Measurements from ENCODE around the gene KDM4C. TPM values are rescaled to one million over a fixed set of nuclear protein-coding genes. Genes with fewer than 3 reads are reported as not detected.

The KDM4C gene
- total and polyA plus RNA-seq, 2 of the 13 experiments (the other 11 are each of a cell fraction or from before 2014, with no cell fraction given), result 19.4 to 23.6 TPM

DNA sequence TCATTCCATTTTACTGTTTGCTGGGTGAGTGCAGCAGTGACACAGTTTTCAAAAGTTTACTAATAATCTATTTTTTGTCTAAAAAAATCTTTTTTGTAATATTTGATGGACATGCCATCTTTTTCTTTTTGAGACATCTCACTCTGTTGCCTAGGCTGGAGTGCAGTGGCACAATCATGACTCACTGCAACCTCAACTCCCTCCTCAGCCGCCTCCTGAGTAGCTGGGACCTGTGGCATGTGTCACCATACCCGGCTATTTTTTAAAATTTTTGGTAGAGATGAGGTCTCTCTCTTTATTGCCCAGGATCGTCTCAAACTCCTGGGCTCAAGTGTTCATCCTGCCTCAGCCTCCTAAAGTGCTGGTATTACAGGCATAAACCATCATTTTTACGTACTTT lies 86.0 kb downstream of the KDM4C start (continued):
- TF ChIP-seq, protein P1, sequence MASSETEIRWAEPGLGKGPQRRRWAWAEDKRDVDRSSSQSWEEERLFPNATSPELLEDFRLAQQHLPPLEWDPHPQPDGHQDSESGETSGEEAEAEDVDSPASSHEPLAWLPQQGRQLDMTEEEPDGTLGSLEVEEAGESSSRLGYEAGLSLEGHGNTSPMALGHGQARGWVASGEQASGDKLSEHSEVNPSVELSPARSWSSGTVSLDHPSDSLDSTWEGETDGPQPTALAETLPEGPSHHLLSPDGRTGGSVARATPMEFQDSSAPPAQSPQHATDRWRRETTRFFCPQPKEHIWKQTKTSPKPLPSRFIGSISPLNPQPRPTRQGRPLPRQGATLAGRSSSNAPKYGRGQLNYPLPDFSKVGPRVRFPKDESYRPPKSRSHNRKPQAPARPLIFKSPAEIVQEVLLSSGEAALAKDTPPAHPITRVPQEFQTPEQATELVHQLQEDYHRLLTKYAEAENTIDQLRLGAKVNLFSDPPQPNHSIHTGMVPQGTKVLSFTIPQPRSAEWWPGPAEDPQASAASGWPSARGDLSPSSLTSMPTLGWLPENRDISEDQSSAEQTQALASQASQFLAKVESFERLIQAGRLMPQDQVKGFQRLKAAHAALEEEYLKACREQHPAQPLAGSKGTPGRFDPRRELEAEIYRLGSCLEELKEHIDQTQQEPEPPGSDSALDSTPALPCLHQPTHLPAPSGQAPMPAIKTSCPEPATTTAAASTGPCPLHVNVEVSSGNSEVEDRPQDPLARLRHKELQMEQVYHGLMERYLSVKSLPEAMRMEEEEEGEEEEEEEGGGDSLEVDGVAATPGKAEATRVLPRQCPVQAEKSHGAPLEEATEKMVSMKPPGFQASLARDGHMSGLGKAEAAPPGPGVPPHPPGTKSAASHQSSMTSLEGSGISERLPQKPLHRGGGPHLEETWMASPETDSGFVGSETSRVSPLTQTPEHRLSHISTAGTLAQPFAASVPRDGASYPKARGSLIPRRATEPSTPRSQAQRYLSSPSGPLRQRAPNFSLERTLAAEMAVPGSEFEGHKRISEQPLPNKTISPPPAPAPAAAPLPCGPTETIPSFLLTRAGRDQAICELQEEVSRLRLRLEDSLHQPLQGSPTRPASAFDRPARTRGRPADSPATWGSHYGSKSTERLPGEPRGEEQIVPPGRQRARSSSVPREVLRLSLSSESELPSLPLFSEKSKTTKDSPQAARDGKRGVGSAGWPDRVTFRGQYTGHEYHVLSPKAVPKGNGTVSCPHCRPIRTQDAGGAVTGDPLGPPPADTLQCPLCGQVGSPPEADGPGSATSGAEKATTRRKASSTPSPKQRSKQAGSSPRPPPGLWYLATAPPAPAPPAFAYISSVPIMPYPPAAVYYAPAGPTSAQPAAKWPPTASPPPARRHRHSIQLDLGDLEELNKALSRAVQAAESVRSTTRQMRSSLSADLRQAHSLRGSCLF (CRISPR knock-in tag; IDR thresholded peaks at IDR 0.05; ENCODE audit: borderline replicate concordance), result no peak
- TF ChIP-seq BCL6 (CRISPR knock-in tag; IDR thresholded peaks at IDR 0.05) (no peak), SMC3 (IDR thresholded peaks at IDR 0.05; ENCODE audit: low read length) (no peak), TAF1 (CRISPR knock-in tag; IDR thresholded peaks at IDR 0.05) (no peak), ZNF607 (CRISPR knock-in tag; IDR thresholded peaks at IDR 0.05; ENCODE audit: borderline replicate concordance) (no peak), DMAP1 (CRISPR knock-in tag; IDR thresholded peaks at IDR 0.05) (no peak)

DNA sequence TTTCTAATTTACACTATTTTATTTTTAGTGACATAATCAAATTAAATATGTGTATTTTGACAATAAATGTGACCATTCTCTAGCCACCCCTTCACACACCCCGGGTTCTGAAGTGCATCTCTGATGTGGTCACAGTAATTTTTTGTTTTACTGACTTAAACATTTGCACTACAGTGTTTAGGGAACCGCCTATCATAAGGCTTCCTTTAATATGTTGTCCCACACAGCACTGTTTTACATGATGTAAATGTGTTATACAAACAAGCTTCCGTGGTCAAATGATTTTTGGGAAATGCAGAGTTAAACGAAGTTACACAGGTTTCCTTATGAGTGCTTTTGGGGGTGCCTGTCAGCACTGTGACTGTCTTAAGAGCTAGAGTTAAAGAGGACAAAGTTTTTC lies 86.5 kb downstream of the KDM4C start:
- no peak overlapping the region for H2AFZ ChIP-seq (ENCODE audit: low read length)
- ATAC-seq, result no peak
- no peak for DNase-seq (ENCODE audit: low spot score)
- no peaks in the 10 kb centered on the region for H3K27me3 ChIP-seq (ENCODE audit: control insufficient read depth in 1 of 2, insufficient read depth in 2 of 2, low read length in 2 of 2)
- no TSS peak for BruUV-seq (replicated peaks)
- no peak overlapping the region for H3K4me3 ChIP-seq (replicated peaks in 1 of 3; ENCODE audit: insufficient read depth in 1 of 3, low read depth in 2 of 3, low read length in 3 of 3)
- no peak overlapping the region for H3K27ac ChIP-seq (ENCODE audit: extremely low read length, insufficient read depth, low read length)
- TF ChIP-seq MED8 (CRISPR knock-in tag; IDR thresholded peaks at IDR 0.05; ENCODE audit: insufficient replicate concordance), result no peak
- no peak for TF ChIP-seq RBAK (CRISPR knock-in tag; IDR thresholded peaks at IDR 0.05)
- no peak for TF ChIP-seq NR1H2 (CRISPR knock-in tag; IDR thresholded peaks at IDR 0.05; ENCODE audit: borderline replicate concordance, low read depth)
- TF ChIP-seq, protein P2, sequence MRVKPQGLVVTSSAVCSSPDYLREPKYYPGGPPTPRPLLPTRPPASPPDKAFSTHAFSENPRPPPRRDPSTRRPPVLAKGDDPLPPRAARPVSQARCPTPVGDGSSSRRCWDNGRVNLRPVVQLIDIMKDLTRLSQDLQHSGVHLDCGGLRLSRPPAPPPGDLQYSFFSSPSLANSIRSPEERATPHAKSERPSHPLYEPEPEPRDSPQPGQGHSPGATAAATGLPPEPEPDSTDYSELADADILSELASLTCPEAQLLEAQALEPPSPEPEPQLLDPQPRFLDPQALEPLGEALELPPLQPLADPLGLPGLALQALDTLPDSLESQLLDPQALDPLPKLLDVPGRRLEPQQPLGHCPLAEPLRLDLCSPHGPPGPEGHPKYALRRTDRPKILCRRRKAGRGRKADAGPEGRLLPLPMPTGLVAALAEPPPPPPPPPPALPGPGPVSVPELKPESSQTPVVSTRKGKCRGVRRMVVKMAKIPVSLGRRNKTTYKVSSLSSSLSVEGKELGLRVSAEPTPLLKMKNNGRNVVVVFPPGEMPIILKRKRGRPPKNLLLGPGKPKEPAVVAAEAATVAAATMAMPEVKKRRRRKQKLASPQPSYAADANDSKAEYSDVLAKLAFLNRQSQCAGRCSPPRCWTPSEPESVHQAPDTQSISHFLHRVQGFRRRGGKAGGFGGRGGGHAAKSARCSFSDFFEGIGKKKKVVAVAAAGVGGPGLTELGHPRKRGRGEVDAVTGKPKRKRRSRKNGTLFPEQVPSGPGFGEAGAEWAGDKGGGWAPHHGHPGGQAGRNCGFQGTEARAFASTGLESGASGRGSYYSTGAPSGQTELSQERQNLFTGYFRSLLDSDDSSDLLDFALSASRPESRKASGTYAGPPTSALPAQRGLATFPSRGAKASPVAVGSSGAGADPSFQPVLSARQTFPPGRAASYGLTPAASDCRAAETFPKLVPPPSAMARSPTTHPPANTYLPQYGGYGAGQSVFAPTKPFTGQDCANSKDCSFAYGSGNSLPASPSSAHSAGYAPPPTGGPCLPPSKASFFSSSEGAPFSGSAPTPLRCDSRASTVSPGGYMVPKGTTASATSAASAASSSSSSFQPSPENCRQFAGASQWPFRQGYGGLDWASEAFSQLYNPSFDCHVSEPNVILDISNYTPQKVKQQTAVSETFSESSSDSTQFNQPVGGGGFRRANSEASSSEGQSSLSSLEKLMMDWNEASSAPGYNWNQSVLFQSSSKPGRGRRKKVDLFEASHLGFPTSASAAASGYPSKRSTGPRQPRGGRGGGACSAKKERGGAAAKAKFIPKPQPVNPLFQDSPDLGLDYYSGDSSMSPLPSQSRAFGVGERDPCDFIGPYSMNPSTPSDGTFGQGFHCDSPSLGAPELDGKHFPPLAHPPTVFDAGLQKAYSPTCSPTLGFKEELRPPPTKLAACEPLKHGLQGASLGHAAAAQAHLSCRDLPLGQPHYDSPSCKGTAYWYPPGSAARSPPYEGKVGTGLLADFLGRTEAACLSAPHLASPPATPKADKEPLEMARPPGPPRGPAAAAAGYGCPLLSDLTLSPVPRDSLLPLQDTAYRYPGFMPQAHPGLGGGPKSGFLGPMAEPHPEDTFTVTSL (CRISPR knock-in tag; IDR thresholded peaks at IDR 0.05; ENCODE audit: borderline replicate concordance), result no peak
- TF ChIP-seq THYN1 (CRISPR knock-in tag; IDR thresholded peaks at IDR 0.05; ENCODE audit: borderline replicate concordance, low read depth), result no peak
- TF ChIP-seq ZNF569 (CRISPR knock-in tag; IDR thresholded peaks at IDR 0.05; ENCODE audit: borderline replicate concordance), result no peak
- TF ChIP-seq ZNF274 (CRISPR knock-in tag; IDR thresholded peaks at IDR 0.05), result no peak
- no peak for TF ChIP-seq SRY (CRISPR knock-in tag; IDR thresholded peaks at IDR 0.05)
- H3K4me2 ChIP-seq (ENCODE audit: low read depth, low read length), result no peak overlapping the region
- no peak overlapping the region for H3K9ac ChIP-seq (ENCODE audit: insufficient read depth, low read depth, low read length)
- H3K4me1 ChIP-seq (ENCODE audit: insufficient read depth, low read length), result peaks cover 23% of the 10 kb centered on the region
- in situ Hi-C loops (cut with HindIII; ENCODE audit: extremely low pct_ligation_motif_present, low pct_unique_long_range_greater_than_20kb), result loop anchor here (25.0 kb wide), 1 partner anchor 343 kb away; no protein-coding TSS in a partner anchor
- ChIA-PET POLR2A (no interaction called here), CTCF (ENCODE audit: low intra/inter-chr PET ratio, low total read pairs) (no interaction called here)
- no peaks in the 10 kb centered on the region for H4K20me1 ChIP-seq (ENCODE audit: insufficient read depth, low read length)
- H3K36me3 ChIP-seq (replicated peaks in 1 of 2; ENCODE audit: control insufficient read depth in 1 of 2, insufficient read depth in 2 of 2, low read length in 2 of 2), result peaks cover 2 to 5% of the 10 kb centered on the region in 2 experiments; a peak in 4 of 5 replicates
- no peak for FAIRE-seq
- 95% methylated on average over 4 of the region's 4 CpGs for WGBS (ENCODE audit: low lambda C conversion rate)
- intact Hi-C loops (cut with micrococcal nuclease; ENCODE audit: unreplicated experiment), result no loop called here
- no peaks in the 10 kb centered on the region for H3K79me2 ChIP-seq (ENCODE audit: insufficient read depth, low read length)
- H3K9me3 ChIP-seq (ENCODE audit: low read length), result no peaks in the 10 kb centered on the region
